HFF-Myc (cell line): Measurements from ENCODE around the gene PCBP1.
"Not testable (repeated sequence)": the region's sequence is repeated elsewhere in the genome, so short reads cannot be mapped to it uniquely, and the experiment has no call there.

Experiments
- DNase-seq: peaks from one replicate; pipeline ENCODE4 v3.0.0-alpha.2; 2011; ENCODE audit warnings: low read depth; ENCODE audit errors: extremely low read depth
- H3K4me3 ChIP-seq: replicated peaks from 2 replicates; pipeline ENCODE4 v1.5.1; 2011; ENCODE audit warnings: low read depth, mild to moderate bottlenecking, control low read depth, low read length
- TF ChIP-seq, protein P1 (sequence below): IDR thresholded peaks from 2 replicates; pipeline ENCODE4 v1.5.1; 2012; ENCODE audit warnings: mild to moderate bottlenecking, low read depth, low read length, control low read depth; ENCODE audit errors: missing control alignments

The PCBP1 gene

DNA sequence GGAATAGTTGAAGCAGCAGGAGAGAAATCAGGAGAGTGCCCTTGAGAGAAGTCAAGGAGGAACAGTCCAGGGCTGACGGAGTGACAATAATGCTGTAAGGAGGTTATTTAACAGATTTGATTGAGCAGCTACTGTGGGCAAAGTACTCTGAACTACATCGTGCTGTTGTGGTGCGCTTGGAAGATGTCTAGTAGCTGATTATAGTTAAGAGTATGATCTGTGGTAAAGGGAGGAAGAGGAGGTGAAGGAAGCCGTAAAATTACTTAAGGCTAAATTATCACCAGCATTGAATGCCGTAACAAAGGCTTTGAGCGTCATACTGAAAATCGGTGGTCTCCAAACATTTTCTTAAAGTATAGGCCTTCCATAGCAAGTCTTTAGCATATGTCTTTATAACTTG, 4.5 kb downstream of the PCBP1 start:
- no peak for DNase-seq
- TF ChIP-seq, protein P1, sequence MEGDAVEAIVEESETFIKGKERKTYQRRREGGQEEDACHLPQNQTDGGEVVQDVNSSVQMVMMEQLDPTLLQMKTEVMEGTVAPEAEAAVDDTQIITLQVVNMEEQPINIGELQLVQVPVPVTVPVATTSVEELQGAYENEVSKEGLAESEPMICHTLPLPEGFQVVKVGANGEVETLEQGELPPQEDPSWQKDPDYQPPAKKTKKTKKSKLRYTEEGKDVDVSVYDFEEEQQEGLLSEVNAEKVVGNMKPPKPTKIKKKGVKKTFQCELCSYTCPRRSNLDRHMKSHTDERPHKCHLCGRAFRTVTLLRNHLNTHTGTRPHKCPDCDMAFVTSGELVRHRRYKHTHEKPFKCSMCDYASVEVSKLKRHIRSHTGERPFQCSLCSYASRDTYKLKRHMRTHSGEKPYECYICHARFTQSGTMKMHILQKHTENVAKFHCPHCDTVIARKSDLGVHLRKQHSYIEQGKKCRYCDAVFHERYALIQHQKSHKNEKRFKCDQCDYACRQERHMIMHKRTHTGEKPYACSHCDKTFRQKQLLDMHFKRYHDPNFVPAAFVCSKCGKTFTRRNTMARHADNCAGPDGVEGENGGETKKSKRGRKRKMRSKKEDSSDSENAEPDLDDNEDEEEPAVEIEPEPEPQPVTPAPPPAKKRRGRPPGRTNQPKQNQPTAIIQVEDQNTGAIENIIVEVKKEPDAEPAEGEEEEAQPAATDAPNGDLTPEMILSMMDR = no peak
- H3K4me3 ChIP-seq = no peak overlapping the region

DNA sequence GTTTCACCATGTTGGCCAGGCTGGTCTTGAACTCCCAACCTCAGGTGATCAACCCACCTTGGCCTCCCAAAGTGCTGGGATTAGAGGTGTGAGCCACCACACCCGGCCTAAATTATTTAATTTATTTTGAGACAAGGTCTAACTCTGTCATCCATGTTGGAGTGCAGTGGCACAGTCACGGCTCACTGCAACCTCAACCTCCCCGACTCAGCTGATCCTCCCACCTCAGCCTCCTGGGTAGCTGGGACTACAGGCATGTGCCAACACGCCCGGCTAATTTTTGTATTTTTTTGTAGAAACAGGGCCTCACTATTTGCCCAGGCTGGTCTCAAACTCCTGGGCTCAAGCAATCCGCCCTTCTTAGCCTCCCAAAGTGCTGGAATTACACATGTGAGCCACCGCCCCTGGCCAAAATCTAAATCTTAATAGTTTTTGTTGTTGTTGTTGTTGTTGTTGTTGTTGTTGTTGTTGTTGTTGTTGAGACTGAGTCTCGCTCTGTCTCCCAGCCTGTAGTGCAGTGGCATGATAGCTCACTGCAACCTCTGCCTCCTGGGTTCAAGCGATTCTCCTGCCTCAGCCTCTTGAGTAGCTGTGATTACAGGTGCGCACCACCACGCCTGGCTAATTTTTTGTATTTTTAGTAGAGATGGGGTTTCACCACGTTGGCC, 5.4 kb downstream of the PCBP1 start:
- DNase-seq, H3K4me3 ChIP-seq: not testable (repeated sequence)

DNA sequence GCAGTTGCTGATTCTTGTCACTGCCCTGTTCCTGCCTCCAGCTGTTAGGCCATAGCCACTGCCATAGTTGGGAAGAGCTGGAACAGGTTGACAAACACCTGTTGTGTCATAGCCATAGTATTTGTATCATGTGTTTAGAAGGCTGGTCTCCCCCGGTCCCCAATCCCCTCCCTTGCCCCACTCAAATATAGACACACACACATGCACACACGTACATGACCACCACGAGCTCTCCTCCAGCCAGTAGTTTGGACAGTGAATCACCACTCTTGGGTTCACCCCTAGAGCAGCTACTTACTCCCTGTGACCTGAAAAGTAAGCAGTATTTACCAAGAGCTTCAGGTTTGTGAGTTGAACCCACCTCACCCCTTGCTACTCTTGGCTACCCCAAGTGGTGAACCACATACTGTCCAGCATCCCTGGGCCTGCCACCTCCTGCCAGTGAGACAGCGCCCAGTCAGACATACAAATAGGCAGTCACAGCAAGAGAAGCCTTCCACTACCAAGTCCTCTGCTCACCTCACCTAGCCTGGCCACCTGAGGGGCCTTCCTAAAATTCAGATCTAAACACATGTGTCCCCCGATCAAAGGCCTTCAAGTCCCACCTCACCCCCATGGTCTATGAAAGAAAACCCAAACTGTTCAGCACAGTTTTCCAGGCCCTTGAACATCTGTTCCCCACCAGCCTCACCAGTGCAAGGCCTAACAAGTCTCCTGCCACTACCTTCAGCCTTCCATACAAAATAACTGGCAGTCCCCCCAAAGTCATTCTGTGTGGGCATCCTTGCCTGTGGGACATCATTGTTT, 7.1 kb downstream of the PCBP1 start:
- no peak overlapping the region for H3K4me3 ChIP-seq
- TF ChIP-seq, protein P1 = no peak

DNA sequence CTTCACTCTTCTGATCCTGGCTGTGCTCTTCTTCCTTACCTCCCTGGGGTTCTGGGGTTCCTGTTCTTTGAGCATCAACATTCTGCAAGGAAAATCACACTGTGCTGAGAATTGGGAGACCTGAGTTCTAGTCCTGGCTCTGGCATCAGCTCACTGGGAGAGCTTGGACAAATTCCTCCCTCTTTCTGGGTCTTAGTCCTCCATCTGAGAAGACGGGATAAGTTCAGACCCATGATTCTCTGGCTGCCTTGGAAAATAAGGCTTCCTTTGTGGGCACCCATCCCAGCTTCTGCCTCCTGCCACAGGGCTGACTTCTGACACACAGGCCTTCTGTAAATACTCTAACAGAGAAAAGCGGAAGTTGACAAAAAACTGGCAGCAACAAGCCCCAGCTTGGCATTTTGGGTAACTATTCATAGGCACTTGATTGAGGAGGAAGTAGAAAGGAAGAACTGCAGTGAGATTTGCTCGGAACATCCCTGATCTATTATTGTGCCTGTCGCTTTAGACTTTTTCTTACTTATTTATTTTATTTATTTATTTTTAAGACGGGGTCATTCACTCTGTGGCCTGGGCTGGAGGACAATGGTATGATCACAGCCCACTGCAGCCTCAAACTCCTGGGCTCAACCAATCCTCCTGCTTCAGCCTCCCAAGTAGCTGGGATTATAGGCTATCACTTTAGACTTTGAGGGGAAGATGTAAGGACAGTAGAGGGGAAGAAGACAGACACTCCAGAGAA, 7.9 kb downstream of the PCBP1 start:
- TF ChIP-seq, protein P1 = no peak
- DNase-seq = no peak
- no peak overlapping the region for H3K4me3 ChIP-seq

More for the DNA sequence above, 7.1 kb downstream of the PCBP1 start:
- DNase-seq = no peak

DNA sequence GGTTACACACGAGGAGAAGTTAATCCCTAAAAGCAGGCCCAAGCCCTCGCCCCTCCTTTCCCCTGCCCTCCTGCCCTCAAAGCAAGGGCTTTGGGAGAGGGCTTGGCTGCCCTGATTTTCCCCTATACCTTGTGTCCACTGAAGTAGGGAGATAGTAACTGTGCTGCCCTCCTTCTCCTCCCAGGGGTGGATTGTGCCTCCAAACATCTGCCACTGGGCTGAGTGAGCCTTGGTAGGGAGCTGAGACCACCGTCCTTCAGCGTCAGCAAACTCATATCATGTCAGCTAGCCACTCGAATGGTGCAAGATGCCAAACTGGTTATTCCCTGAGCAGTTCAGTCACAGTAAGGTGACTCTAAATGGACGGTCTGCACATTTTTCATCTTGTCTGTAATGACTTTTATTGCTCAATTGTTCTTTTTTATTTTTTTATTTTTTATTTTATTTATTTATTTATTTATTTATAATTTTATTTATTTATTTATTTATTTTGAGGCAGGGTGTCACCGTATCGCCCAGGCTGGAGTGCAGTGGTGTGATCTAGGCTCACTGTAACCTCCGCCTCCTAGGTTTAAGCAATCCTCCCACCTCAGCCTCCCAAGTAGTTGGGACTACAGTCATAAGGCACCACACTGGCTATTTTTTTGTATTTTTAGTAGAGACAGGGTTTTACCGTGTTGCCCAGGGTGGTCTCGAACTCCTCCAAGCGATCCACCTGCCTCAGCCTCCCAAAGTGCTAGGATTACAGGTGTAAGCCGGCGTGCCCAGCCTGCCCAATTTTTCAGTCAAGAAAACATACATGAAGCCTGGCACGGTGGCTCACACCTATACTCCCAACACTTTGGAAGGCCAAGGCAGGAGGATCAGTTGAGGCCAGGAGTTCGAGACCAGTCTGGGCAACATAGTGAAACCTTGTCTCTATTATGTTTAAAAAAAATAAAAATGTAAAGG, 8.7 kb downstream of the PCBP1 start:
- TF ChIP-seq, protein P1 = no peak
- no peak for DNase-seq
- H3K4me3 ChIP-seq = no peak overlapping the region

DNA sequence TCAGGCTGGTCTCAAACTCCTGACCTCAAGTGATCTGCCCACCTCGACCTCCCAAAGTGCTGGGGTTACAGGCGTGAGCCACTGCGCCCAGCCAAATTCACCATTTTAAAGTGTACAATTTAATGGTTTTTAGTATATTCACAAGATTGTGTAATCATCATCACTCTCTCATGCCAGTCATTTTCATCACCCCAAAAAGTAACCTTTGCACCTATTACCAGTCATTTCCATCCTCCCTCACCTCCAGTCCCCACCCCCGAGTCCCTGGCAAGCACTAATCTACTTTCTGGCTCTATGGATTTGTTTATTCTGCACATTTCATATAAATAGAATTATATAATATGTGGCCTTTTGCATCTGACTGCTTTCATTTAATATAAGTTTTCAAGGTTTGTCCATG, 10.8 kb downstream of the PCBP1 start:
- TF ChIP-seq, protein P1 = no peak
- H3K4me3 ChIP-seq = no peak overlapping the region

More for the DNA sequence above, 10.8 kb downstream of the PCBP1 start:
- DNase-seq = no peak
